Endothelial cell of umbilical vein (primary cell): ENCODE data around the gene KCNMB4. TPM values are rescaled to one million over a fixed set of nuclear protein-coding genes. Genes with fewer than 3 reads are reported as not detected.

Experiments used
- BruUV-seq: library from RNA; stranded (reverse); fragments of 400-500 nt; replicated peaks from 2 replicates; lab custom pipeline; 2021; lab: Mats Ljungman, UMichigan
- CTCF ChIA-PET: fragments of 300-600, 350-600 bp; sonication (Branson Sonifier 250); formaldehyde crosslinking; loops from one replicate; lab custom pipeline; 2021; ENCODE audit warnings: antibody characterized with exemption, inconsistent platforms; lab: Charles Lee
- POLR2A ChIA-PET: fragments of 300-600, 350-600 bp; sonication (Branson Sonifier 250); formaldehyde crosslinking; loops from one replicate; lab custom pipeline; 2021; ENCODE audit warnings: antibody characterized with exemption, inconsistent platforms; lab: Charles Lee
- DNase-seq: peaks from one replicate; pipeline ENCODE4 v3.0.0-alpha.2; 2011; ENCODE audit warnings: low read depth, low spot score
- FAIRE-seq: peaks from 2 replicates; lab custom pipeline; 2011; peaks lifted over from hg19 to GRCh38; lab: Jason Lieb, UNC
- H2AFZ ChIP-seq: 2 replicates; pipeline ENCODE4 v1.6.0; 2012; ENCODE audit warnings: low read depth, low read length, control low read depth, inconsistent platforms
- H3K27ac ChIP-seq: 2 replicates; pipeline ENCODE4 v1.5.1; 2011; ENCODE audit warnings: low read depth, mild to moderate bottlenecking, control low read depth, low read length, moderate library complexity; ENCODE audit not compliant: insufficient read depth
- H3K27me3 ChIP-seq, 2 experiments: 2 replicates each; pipeline versions ENCODE4 v1.6.0 to v1.6.1; 2011; ENCODE audit warnings: low read length in 2 of 2, mixed read lengths in 1 of 2; ENCODE audit not compliant: control insufficient read depth in 2 of 2, insufficient read depth in 2 of 2
- H3K36me3 ChIP-seq, 2 experiments: 2 replicates in 1 of 2; 3 replicates in 1 of 2; pipeline ENCODE4 v1.5.1; 2011; ENCODE audit warnings: low read length in 2 of 2, mild to moderate bottlenecking in 1 of 2, moderate library complexity in 1 of 2; ENCODE audit not compliant: control insufficient read depth in 2 of 2, insufficient read depth in 2 of 2; ENCODE audit errors: extremely low read depth in 1 of 2
- H3K4me1 ChIP-seq: 3 replicates; pipeline ENCODE4 v1.5.1; 2011; ENCODE audit warnings: mild to moderate bottlenecking, low read length; ENCODE audit not compliant: control insufficient read depth, insufficient read depth; ENCODE audit errors: extremely low read depth
- H3K4me2 ChIP-seq: 2 replicates; pipeline ENCODE4 v1.6.1; 2011; ENCODE audit warnings: low read length, control low read depth, mixed read lengths; ENCODE audit not compliant: insufficient read depth
- H3K4me3 ChIP-seq, 3 experiments: fragments of 200-600 bp in 1 of 3; sonication (generic), shearing (Covaris generic) in 1 of 3; replicated peaks in 1 of 3; 2 replicates each; pipeline ENCODE4 v1.5.1; 2011 to 2016; ENCODE audit warnings: control low read depth in 3 of 3, low read length in 3 of 3, mild to moderate bottlenecking in 2 of 3, inconsistent platforms in 1 of 3, low read depth in 1 of 3, moderate library complexity in 1 of 3; ENCODE audit not compliant: insufficient read depth in 1 of 3
- H3K79me2 ChIP-seq: 2 replicates; pipeline ENCODE4 v1.6.0; 2012; ENCODE audit warnings: low read length, inconsistent platforms; ENCODE audit not compliant: control insufficient read depth, insufficient read depth
- H3K9ac ChIP-seq: replicated peaks from 2 replicates; pipeline ENCODE3; 2011; ENCODE audit warnings: low read length, control low read depth; ENCODE audit not compliant: insufficient read depth; ENCODE audit errors: extremely low read depth
- H3K9me1 ChIP-seq: replicated peaks from 3 replicates; pipeline ENCODE4 v1.6.0; 2011; ENCODE audit warnings: mild to moderate bottlenecking, low read length; ENCODE audit not compliant: control insufficient read depth, insufficient read depth; ENCODE audit errors: extremely low read depth
- H3K9me3 ChIP-seq: replicated peaks from 2 replicates; pipeline ENCODE4 v1.5.1; 2012; ENCODE audit warnings: low read length, inconsistent platforms; ENCODE audit not compliant: control insufficient read depth, insufficient read depth
- H4K20me1 ChIP-seq: replicated peaks from 2 replicates; pipeline ENCODE3; 2011; ENCODE audit warnings: mild to moderate bottlenecking, low read length; ENCODE audit not compliant: control insufficient read depth, insufficient read depth; ENCODE audit errors: extremely low read depth
- EZH2 ChIP-seq: IDR thresholded peaks from 2 replicates; pipeline ENCODE4 v1.6.1; 2012; ENCODE audit warnings: borderline replicate concordance, low read depth, mild to moderate bottlenecking, moderate library complexity, low read length, inconsistent platforms; ENCODE audit not compliant: severe bottlenecking
- FOS ChIP-seq: IDR thresholded peaks from 2 replicates; pipeline ENCODE4 v1.6.1; 2011; ENCODE audit warnings: mild to moderate bottlenecking, low read length, moderate library complexity, borderline replicate concordance; ENCODE audit not compliant: insufficient read depth
- GATA2 ChIP-seq: IDR thresholded peaks from 2 replicates; pipeline ENCODE4 v1.7.0; 2011; ENCODE audit warnings: low read depth, mild to moderate bottlenecking, moderate library complexity, mixed read lengths, low read length; ENCODE audit not compliant: insufficient read length, insufficient read depth
- JUN ChIP-seq: IDR thresholded peaks from 2 replicates; pipeline ENCODE4 v1.6.1; 2011; ENCODE audit warnings: borderline replicate concordance, low read depth; ENCODE audit not compliant: insufficient read length, insufficient read depth
- MYC ChIP-seq: IDR thresholded peaks from one replicate; pipeline ENCODE4 v1.6.1; 2011; ENCODE audit warnings: mild to moderate bottlenecking, low read depth, low read length
- POLR2A ChIP-seq: IDR thresholded peaks from 2 replicates; pipeline ENCODE4 v1.6.1; 2012; ENCODE audit warnings: low read depth, mild to moderate bottlenecking, control low read depth, low read length
- POLR2AphosphoS5 ChIP-seq: IDR thresholded peaks from 2 replicates; pipeline ENCODE4 v1.6.1; 2012; ENCODE audit warnings: low read depth, mild to moderate bottlenecking, control low read depth, low read length, moderate library complexity; ENCODE audit not compliant: insufficient read depth
- dilution Hi-C: fragments of 300-500 bp; cut with MboI; formaldehyde crosslinking; loops from one replicate; pipeline ENCODE4 v1.15.0; 2019; ENCODE audit warnings: low sequenced_read_pairs; ENCODE audit not compliant: extremely low pct_ligation_motif_present
- intact Hi-C: fragments of 100-400 bp; cut with micrococcal nuclease; formaldehyde crosslinking; loops from one replicate; pipeline ENCODE4 v1.10.0; 2022
- polyA plus RNA-seq, 4 experiments: library from polyadenylated mRNA; depleted of rRNA in 3 of 4; stranded (reverse) in 3 of 4; unstranded in 1 of 4; fragments of >200 nt; gene quantifications; 2 replicates each; pipeline versions ENCODE4 v1.2.1 to v1.2.3, GENCODE V29; 2011 to 2012; ENCODE audit warnings: missing spikeins in 1 of 4
- total RNA-seq: library from RNA; stranded (reverse); gene quantifications from 2 replicates; pipeline ENCODE4 v1.2.3, GENCODE V29; 2021
- TF ChIP-seq, protein P1 (sequence below): IDR thresholded peaks from 2 replicates; pipeline ENCODE4 v1.6.1; 2011; ENCODE audit not compliant: insufficient read depth, insufficient read length
- TF ChIP-seq, protein P2 (sequence below), 2 donors: IDR thresholded peaks; 1 replicate in 1 of 2; 2 replicates in 1 of 2; pipeline ENCODE4 v1.5.1; 2011; ENCODE audit warnings: low read length in 2 of 2, mild to moderate bottlenecking in 2 of 2, moderate library complexity in 2 of 2, control low read depth in 1 of 2, inconsistent platforms in 1 of 2, low read depth in 1 of 2; ENCODE audit not compliant: insufficient read depth in 1 of 2; ENCODE audit errors: extremely low read depth in 1 of 2

KCNMB4 gene
- total and polyA plus RNA-seq, 2 donors (not counting 3 experiments of a cell fraction or from before 2014, with no cell fraction given): 0.97 to 2.0 TPM

DNA sequence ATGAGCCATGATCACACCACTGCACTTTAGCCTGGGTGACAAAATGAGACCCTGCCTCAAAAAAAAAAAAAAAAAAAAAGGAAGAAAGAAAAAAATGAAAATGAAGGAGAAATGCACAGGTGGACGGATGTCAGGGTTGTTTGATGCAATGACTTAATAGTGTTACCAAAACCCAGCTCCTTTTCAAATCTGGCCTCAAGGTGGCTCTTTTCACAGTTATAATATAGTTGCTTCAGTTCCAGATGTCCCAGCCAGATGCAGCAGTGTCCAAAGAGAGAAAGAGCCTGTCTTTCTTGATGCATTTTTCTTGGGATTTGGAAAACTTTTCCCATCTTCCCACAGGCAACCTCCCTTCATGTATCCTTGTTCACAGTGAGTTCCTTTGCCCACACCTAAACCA is 36.5 kb downstream of the KCNMB4 start:
- BruUV-seq: no TSS peak
- H3K9me1 ChIP-seq: no peaks in the 10 kb centered on the region
- H3K27me3 ChIP-seq: peaks cover 2 to 4% of the 10 kb centered on the region in 2 experiments
- dilution Hi-C loops: no loop called here
- H3K4me1 ChIP-seq: no peaks in the 10 kb centered on the region
- H3K4me2 ChIP-seq: no peak overlapping the region
- intact Hi-C loops: loop anchor here (5.0 kb wide), 1 partner anchor 330 kb away; no protein-coding TSS in a partner anchor
- FAIRE-seq (no peak), DNase-seq (no peak)
- no peaks in the 10 kb centered on the region for H4K20me1 ChIP-seq
- POLR2A ChIA-PET: no interaction called here
- no peaks in the 10 kb centered on the region for H3K9me3 ChIP-seq
- H3K4me3 ChIP-seq: no peak overlapping the region
- H3K27ac ChIP-seq: no peak overlapping the region
- no peaks in the 10 kb centered on the region for H3K36me3 ChIP-seq
- CTCF ChIA-PET: interaction anchor here (0.6 to 0.7 kb wide), 2 partner anchors 175 to 327 kb away, joined by 3 read pairs; no protein-coding TSS in a partner anchor
- TF ChIP-seq MYC: no peak
- no peak for TF ChIP-seq FOS
- no peak for TF ChIP-seq POLR2AphosphoS5
- TF ChIP-seq GATA2: no peak
- TF ChIP-seq EZH2: no peak
- no peak for TF ChIP-seq POLR2A
- TF ChIP-seq, protein P1, sequence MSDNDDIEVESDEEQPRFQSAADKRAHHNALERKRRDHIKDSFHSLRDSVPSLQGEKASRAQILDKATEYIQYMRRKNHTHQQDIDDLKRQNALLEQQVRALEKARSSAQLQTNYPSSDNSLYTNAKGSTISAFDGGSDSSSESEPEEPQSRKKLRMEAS: no peak
- TF ChIP-seq JUN: no peak
- H3K79me2 ChIP-seq: no peaks in the 10 kb centered on the region
- H3K9ac ChIP-seq: no peak overlapping the region
- no peak overlapping the region for H2AFZ ChIP-seq

DNA sequence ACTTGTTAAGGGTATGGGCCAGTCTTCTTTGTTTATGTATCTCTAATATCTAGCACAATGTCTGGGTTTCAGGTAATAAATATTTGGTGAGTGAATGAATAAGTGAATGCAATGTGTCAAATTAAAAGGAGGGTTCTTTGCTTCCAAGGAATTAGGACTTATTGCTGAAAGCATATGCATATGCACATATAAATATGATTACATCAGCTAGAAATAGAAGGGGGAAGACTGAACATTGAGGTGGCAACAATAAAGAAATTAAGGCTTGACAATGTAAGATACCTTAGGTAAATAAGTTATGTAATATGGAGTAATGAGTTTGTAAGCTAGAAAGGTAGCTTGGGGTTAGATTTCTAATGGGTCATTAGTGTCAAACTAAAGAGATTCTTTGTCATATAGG is 37.7 kb downstream of the KCNMB4 start:
- TF ChIP-seq POLR2AphosphoS5 (no peak), JUN (no peak), EZH2 (no peak), FOS (no peak), POLR2A (no peak), MYC (no peak), GATA2 (no peak)
- TF ChIP-seq, protein P1: no peak
- TF ChIP-seq, protein P2, sequence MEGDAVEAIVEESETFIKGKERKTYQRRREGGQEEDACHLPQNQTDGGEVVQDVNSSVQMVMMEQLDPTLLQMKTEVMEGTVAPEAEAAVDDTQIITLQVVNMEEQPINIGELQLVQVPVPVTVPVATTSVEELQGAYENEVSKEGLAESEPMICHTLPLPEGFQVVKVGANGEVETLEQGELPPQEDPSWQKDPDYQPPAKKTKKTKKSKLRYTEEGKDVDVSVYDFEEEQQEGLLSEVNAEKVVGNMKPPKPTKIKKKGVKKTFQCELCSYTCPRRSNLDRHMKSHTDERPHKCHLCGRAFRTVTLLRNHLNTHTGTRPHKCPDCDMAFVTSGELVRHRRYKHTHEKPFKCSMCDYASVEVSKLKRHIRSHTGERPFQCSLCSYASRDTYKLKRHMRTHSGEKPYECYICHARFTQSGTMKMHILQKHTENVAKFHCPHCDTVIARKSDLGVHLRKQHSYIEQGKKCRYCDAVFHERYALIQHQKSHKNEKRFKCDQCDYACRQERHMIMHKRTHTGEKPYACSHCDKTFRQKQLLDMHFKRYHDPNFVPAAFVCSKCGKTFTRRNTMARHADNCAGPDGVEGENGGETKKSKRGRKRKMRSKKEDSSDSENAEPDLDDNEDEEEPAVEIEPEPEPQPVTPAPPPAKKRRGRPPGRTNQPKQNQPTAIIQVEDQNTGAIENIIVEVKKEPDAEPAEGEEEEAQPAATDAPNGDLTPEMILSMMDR (IDR thresholded peaks at IDR 0.05; ENCODE audit: extremely low read depth in 1 of 2, insufficient read depth in 1 of 2, low read depth in 1 of 2, low read length in 2 of 2): no peak
- no peak overlapping the region for H3K27ac ChIP-seq
- H3K9me3 ChIP-seq: no peaks in the 10 kb centered on the region
- FAIRE-seq (no peak), DNase-seq (no peak)
- H3K79me2 ChIP-seq: no peaks in the 10 kb centered on the region
- no peak overlapping the region for H3K4me3 ChIP-seq
- no peaks in the 10 kb centered on the region for H4K20me1 ChIP-seq
- no peaks in the 10 kb centered on the region for H3K4me1 ChIP-seq
- CTCF ChIA-PET: no interaction called here
- no peak overlapping the region for H3K9ac ChIP-seq
- BruUV-seq: no TSS peak
- no peaks in the 10 kb centered on the region for H3K9me1 ChIP-seq
- H2AFZ ChIP-seq: no peak overlapping the region
- H3K4me2 ChIP-seq: no peak overlapping the region
- intact Hi-C loops: loop anchor here (5.0 kb wide), 1 partner anchor 328 kb away; no protein-coding TSS in a partner anchor
- H3K27me3 ChIP-seq: peaks cover 2 to 4% of the 10 kb centered on the region in 2 experiments
- no peaks in the 10 kb centered on the region for H3K36me3 ChIP-seq
- POLR2A ChIA-PET: no interaction called here
- dilution Hi-C loops: no loop called here
